Thyroid gland (tissue), 4 donors: ENCODE measurements around the gene ALKBH6.

Source experiments
- POLR2A ChIP-seq, 2 donors: fragments of 450-650 bp; IDR thresholded peaks; one replicate each; pipeline ENCODE4 v1.6.1; 2017; ENCODE audit warnings: antibody characterized with exemption in 2 of 2, mild to moderate bottlenecking in 2 of 2, moderate library complexity in 1 of 2
- TF ChIP-seq, protein P1 (sequence below), 6 experiments: fragments of 200-600 bp in 3 of 6; fragments of 450-650 bp in 3 of 6; sonication (generic) in 3 of 6; IDR thresholded peaks; one replicate each; pipeline ENCODE4 v1.5.1; 2016 to 2019; ENCODE audit warnings: antibody characterized with exemption in 6 of 6, mild to moderate bottlenecking in 2 of 6, inconsistent platforms in 1 of 6, moderate library complexity in 1 of 6

DNA sequence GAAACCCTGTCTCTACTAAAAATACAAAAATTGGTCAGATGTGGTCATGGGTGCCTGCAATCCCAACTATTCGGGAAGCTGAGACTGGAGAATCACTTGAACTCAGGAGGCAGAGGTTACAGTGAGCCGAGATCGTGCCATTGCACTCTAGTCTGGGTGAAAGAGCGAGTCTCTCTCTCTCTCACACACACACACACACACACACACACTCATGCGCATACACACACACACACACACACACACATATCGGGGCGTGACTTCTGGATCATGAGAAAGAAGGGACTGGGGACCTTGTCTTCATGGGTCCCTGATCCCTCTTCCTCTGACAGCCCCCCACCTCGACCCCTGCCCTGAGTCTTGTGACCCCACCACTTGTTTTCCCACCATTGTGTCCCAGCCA, 30.8 kb downstream of the ALKBH6 start:
- TF ChIP-seq, protein P1, sequence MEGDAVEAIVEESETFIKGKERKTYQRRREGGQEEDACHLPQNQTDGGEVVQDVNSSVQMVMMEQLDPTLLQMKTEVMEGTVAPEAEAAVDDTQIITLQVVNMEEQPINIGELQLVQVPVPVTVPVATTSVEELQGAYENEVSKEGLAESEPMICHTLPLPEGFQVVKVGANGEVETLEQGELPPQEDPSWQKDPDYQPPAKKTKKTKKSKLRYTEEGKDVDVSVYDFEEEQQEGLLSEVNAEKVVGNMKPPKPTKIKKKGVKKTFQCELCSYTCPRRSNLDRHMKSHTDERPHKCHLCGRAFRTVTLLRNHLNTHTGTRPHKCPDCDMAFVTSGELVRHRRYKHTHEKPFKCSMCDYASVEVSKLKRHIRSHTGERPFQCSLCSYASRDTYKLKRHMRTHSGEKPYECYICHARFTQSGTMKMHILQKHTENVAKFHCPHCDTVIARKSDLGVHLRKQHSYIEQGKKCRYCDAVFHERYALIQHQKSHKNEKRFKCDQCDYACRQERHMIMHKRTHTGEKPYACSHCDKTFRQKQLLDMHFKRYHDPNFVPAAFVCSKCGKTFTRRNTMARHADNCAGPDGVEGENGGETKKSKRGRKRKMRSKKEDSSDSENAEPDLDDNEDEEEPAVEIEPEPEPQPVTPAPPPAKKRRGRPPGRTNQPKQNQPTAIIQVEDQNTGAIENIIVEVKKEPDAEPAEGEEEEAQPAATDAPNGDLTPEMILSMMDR (IDR thresholded peaks at IDR 0.05), result no peak
- TF ChIP-seq POLR2A (IDR thresholded peaks at IDR 0.05), result no peak
